HG02588 (cell line): Measurements from ENCODE around the gene FNBP1.

Source experiments
- ATAC-seq: cut with Tn5 transposase; IDR thresholded peaks from one replicate; pipeline ENCODE4 v1.9.1; 2021; ENCODE audit warnings: mild to moderate bottlenecking, moderate library complexity; ENCODE audit not compliant: unreplicated experiment

The FNBP1 gene

GRCh38 chr9:129879991-129880653 lies 162.9 kb downstream of the FNBP1 start:
- ATAC-seq, result no peak

DNA sequence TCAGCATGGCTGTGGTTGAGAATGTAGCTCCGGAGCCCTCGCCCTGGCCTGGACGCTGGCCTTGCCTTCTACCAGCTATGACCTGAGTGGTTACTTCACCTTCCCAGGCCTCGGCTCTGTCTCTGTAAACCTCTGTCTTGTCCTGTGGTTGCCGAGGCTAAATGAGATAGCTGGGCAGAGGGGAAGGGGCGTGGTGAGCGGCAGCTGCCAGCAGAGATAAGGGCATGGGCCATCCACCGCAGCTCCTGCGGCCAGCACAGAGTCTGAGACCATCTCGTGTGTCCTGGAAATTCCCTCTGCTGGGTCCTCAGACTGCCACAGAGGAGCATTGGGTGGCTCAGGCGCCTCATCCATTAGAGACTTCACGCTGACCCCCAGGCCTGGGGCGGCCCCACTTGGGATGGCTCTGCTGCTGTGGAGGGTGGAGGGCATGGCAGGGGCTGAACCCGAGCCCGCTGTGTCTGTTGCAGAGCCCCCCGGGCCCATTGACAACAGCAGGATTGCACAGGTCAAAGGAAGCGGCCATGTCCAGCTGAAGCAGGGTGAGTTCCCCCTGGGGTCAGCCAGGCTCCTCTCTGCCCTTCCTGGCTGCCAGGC lies 163.8 kb downstream of the FNBP1 start:
- no peak for ATAC-seq

GRCh38 chr9:129878291-129878690 lies 164.7 kb downstream of the FNBP1 start:
- no peak for ATAC-seq

DNA sequence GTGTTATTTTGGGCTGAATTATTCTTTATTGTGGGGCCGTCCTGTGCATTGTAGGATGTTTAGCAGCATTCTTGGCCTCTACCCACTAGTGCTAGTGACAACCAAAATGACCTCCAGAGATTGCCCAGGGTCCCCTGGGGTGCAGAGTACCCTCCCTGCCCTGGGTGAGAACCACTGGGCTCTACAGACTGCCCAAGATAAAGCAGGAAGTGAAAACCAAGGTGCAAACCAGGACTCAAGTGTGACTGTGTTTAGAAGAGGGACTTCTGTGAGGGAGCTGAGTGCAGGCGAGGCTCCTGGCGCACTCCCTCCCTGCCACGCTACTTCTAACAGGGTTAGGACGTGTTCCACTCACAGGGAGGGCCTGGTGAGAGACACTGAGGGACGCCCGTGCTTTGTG lies 166.2 kb downstream of the FNBP1 start:
- no peak for ATAC-seq

DNA sequence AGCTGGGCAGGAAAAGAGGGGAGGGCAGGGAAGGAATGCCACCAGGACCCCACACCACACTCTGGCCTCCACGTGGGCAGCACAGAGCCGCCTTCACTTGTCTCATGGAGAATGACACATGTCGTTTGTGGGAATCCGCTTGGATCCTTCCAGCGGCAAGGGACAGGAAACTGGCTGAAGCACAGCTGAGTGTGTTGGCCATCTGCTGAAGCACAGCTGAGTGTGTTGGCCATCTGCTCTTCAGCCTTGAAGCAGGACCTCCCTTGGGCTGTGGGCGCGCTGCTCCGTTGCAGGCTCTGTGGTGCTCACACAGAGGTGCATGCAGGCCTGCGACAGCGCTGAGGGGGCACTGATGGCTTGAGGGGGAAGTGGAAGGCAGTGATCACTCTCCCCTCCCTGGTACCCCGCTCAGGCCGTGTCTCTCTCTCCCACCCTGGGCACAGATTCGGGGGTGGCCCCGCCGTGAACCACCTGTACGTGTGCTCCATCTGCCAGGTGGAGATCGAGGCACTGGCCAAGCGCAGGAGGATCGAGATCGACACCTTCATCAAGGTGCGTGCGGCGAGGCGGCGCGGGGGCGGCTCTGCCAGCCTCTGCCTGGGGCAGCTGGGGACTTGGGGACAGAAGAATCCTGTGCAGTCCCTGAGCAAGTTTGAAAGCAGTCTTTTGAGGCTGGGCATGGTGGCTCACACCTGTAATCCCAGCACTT lies 167.1 kb downstream of the FNBP1 start:
- no peak for ATAC-seq

DNA sequence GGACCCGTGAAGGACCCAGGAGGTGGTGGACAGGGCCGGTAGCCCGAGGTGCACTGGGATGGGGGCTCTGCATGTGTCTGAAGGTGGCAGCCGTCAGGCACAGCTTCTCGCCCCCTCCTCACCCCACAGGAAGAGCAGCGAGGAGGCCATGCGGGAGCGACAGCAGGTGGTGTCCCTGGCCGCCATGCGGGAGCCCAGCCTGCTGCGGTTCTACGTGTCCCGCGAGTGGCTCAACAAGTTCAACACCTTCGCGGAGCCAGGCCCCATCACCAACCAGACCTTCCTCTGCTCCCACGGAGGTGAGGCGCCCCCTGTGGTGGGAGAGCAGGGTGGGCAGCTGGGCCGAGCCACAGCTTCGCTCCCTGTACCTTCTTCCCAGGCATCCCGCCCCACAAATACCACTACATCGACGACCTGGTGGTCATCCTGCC lies 167.8 kb downstream of the FNBP1 start:
- no peak for ATAC-seq

DNA sequence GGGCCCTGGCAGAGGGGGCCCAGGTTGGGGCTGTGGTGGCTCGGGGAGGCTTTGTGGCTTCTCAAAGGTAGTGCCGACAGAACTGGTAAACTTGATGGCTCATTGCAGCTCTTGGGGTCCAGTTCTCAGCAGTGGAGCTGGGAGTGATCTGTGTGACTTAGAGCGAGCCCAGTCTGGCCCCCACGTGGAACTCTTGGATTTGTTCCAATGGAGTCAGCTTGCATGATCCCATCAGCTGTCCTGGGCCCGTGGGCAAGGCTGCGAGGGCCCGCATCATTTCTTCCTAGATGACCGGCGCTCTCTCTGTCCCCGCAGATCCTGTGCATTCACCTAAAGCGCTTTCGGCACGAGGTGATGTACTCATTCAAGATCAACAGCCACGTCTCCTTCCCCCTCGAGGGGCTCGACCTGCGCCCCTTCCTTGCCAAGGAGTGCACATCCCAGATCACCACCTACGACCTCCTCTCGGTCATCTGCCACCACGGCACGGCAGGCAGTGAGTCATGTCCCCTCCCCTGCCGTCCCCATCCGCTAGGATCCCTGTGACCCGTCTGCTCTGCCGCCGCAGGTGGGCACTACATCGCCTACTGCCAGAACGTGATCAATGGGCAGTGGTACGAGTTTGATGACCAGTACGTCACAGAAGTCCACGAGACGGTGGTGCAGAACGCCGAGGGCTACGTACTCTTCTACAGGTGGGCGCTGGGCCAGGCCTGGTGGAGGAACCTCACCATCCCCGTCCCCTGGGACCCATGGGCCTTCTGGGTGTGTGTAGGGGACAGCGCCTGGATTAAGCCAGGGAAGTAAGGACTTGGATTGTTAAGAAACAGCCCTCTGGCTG lies 168.5 kb downstream of the FNBP1 start:
- ATAC-seq, result no peak

DNA sequence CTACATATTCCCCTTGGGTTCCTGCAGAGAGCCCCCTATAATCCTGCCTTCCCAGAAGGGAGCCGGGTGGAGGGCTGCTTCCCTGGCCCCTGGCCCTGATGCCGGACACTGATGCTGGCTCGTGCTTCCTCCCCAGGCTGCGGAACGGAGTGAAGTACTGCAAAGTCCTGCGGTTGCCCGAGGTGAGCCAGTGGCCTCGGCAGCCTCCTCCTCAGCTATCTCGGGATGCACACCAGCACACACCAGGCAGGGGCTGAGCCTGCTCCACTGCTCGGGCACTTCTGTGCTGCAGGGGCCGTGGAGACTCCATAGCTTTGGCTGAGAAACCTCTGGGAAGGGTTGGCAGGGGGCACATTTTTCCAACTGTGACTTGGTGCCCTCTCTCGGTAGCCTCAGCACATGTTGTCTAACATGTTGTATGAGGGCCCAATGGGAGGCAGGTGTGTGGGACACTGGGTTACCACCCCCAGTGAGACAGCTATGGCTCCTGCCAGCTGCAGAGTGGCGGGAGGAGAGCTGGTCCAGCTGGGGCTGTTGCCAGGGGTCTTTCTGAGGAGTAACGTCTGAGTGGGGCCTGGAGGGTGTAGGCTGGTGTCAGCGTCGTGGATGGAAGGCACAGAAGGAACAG lies 169.3 kb downstream of the FNBP1 start:
- no peak for ATAC-seq

DNA sequence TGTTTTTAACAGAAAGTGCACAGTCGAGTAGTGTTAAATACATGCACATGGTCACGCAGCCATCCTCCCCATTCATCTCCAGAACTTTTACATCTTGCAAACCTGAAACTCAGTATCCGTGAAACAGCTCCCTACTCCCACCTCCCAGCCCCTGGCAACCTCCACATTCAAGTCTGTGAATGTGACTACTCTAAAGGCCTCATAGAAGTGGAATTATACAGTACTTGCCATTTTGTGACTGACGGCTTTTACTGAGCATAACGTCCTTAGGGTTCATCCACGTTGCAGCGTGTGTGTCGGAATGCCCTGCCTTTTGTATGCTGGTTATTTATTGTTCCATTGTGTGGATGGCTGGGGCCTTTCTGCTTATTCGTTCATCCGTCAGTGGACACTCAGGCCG lies 171.9 kb downstream of the FNBP1 start:
- no peak for ATAC-seq

- ATAC-seq, result no peak
These were observed 173.1 kb downstream of the FNBP1 start for GRCh38 chr9:129869585-129870501.

DNA sequence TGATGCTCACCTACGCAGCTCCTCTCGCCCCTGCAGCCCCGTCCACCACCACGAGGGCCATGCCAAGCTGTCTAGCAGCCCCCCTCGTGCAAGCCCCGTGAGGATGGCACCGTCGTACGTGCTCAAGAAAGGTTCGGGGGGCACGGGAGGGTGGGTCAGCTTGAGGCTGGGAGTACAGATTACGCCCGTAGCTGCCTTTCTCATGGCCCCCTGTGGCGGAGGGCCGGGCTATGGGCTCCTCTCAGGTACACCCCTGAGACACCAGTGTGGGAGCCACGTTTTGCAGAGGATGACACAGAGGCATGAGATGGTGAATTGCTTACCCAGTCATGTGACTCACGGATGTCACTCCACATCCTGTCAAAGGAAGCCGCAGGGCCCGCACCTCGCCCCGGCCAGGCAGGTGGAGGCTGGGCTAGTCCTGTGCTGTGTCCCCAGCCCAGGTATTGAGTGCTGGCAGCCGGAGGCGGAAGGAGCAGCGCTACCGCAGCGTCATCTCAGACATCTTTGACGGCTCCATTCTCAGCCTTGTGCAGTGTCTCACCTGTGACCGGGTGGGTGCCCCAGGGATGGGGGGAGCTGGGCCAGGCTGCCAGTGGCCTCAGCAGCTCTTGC lies 174.0 kb downstream of the FNBP1 start:
- ATAC-seq, result no peak

- ATAC-seq, result no peak
These were observed 174.7 kb downstream of the FNBP1 start for GRCh38 chr9:129868023-129868871.

GRCh38 chr9:129867136-129868022 lies 175.6 kb downstream of the FNBP1 start:
- ATAC-seq, result no peak

GRCh38 chr9:129866394-129867135 lies 176.4 kb downstream of the FNBP1 start:
- ATAC-seq, result no peak

- ATAC-seq, result no peak
These were observed 177.2 kb downstream of the FNBP1 start for GRCh38 chr9:129865668-129866320.

- no peak for ATAC-seq
These were observed 177.9 kb downstream of the FNBP1 start for GRCh38 chr9:129864991-129865647.
